ENCODE results near the gene CD59.

Gene CD59

DNA sequence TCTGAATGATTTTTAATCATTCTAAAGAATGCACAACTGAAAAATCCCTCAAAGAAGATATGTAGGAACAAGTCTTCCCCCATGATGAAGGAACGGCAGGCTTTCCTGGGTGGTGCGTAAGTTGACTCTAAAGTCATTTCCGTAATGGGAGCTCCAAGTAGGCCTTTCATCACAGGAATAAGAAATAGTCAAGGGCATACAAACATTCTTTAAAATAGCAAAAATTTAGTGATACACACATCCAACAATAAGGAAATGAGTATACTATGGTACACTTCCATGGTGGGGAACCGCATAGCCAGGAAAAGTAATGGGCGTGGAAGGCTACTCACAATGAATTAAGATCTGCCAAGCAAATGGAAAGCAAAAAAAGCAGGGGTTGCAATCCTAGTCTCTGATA is 10.7 kb downstream of the CD59 start:
- H3K9ac ChIP-seq (ENCODE audit: low read depth, low read length, poor library complexity, severe bottlenecking): no peak overlapping the region
- no peak for TF ChIP-seq EZH2phosphoT487 (IDR thresholded peaks at IDR 0.05; ENCODE audit: borderline replicate concordance)
- TF ChIP-seq, protein P1, sequence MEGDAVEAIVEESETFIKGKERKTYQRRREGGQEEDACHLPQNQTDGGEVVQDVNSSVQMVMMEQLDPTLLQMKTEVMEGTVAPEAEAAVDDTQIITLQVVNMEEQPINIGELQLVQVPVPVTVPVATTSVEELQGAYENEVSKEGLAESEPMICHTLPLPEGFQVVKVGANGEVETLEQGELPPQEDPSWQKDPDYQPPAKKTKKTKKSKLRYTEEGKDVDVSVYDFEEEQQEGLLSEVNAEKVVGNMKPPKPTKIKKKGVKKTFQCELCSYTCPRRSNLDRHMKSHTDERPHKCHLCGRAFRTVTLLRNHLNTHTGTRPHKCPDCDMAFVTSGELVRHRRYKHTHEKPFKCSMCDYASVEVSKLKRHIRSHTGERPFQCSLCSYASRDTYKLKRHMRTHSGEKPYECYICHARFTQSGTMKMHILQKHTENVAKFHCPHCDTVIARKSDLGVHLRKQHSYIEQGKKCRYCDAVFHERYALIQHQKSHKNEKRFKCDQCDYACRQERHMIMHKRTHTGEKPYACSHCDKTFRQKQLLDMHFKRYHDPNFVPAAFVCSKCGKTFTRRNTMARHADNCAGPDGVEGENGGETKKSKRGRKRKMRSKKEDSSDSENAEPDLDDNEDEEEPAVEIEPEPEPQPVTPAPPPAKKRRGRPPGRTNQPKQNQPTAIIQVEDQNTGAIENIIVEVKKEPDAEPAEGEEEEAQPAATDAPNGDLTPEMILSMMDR (conservative IDR thresholded peaks at IDR 0.05; ENCODE audit: low read length): no peak
- H3K9me3 ChIP-seq (ENCODE audit: insufficient read depth, low read depth, low read length): no peaks in the 10 kb centered on the region
- peaks cover 18% of the 10 kb centered on the region for H4K20me1 ChIP-seq (ENCODE audit: insufficient read depth, low read length, poor library complexity, severe bottlenecking)
- no peak overlapping the region for H3K4me3 ChIP-seq (ENCODE audit: low read length, poor library complexity, severe bottlenecking)
- H3F3A ChIP-seq (ENCODE audit: low read depth): no peaks in the 10 kb centered on the region
- peaks cover 42% of the 10 kb centered on the region for H3K4me1 ChIP-seq (ENCODE audit: insufficient read depth, low read length, poor library complexity, severe bottlenecking)
- peak overlapping the region; percentile 12 for H3K4me2 ChIP-seq (ENCODE audit: low read depth, low read length, poor library complexity, severe bottlenecking)
- H3K36me3 ChIP-seq (ENCODE audit: insufficient read depth, low read length): peaks cover 16% of the 10 kb centered on the region; the same call in 1 of the 2 replicates
- no peak overlapping the region for H2AFZ ChIP-seq (ENCODE audit: low read length)
- H3K79me2 ChIP-seq (ENCODE audit: insufficient read depth, low read length): peaks cover 62% of the 10 kb centered on the region
- no peaks in the 10 kb centered on the region for H3K27me3 ChIP-seq (ENCODE audit: insufficient read depth, low read length, poor library complexity, severe bottlenecking)
- no peaks in the 10 kb centered on the region for H3K9me2 ChIP-seq (replicated peaks; ENCODE audit: low read depth, low read length)

DNA sequence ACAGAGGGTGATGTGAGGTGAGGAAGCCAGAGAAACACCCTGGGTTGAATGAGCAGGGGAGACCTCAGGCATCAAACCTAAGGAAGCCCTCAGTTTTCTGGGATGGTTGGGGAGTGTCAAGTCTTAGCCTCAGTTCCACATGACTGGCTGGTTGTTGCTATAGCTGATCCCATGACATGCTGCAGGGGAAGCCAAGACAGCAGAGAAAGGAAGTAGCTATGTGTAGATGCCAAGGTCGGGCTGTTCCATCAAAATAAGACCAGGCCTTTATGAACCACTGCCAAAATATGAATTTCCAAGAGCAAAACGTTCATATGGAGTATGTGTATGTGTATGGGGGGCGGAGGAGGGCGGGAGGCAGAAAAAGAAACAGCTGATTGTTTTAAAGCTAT is 11.6 kb downstream of the CD59 start:
- peaks cover 18% of the 10 kb centered on the region for H4K20me1 ChIP-seq (ENCODE audit: insufficient read depth, low read length, poor library complexity, severe bottlenecking)
- H3K9me3 ChIP-seq (ENCODE audit: insufficient read depth, low read depth, low read length): no peaks in the 10 kb centered on the region
- H3F3A ChIP-seq (ENCODE audit: low read depth): no peaks in the 10 kb centered on the region
- no peak overlapping the region for H3K9ac ChIP-seq (ENCODE audit: low read depth, low read length, poor library complexity, severe bottlenecking)
- H3K4me3 ChIP-seq (ENCODE audit: low read length, poor library complexity, severe bottlenecking): no peak overlapping the region
- H3K79me2 ChIP-seq (ENCODE audit: insufficient read depth, low read length): peaks cover 53% of the 10 kb centered on the region
- H3K27me3 ChIP-seq (ENCODE audit: insufficient read depth, low read length, poor library complexity, severe bottlenecking): no peaks in the 10 kb centered on the region
- no peaks in the 10 kb centered on the region for H3K9me2 ChIP-seq (replicated peaks; ENCODE audit: low read depth, low read length)
- peaks cover 36% of the 10 kb centered on the region for H3K4me1 ChIP-seq (ENCODE audit: insufficient read depth, low read length, poor library complexity, severe bottlenecking)
- H2AFZ ChIP-seq (ENCODE audit: low read length): no peak overlapping the region
- peaks cover 23% of the 10 kb centered on the region; the same call in 1 of the 2 replicates for H3K36me3 ChIP-seq (ENCODE audit: insufficient read depth, low read length)
- no peak for TF ChIP-seq EZH2phosphoT487 (IDR thresholded peaks at IDR 0.05; ENCODE audit: borderline replicate concordance)
- TF ChIP-seq, protein P1 (conservative IDR thresholded peaks at IDR 0.05; ENCODE audit: low read length): no peak
- H3K4me2 ChIP-seq (ENCODE audit: low read depth, low read length, poor library complexity, severe bottlenecking): peak overlapping the region; percentile 12

DNA sequence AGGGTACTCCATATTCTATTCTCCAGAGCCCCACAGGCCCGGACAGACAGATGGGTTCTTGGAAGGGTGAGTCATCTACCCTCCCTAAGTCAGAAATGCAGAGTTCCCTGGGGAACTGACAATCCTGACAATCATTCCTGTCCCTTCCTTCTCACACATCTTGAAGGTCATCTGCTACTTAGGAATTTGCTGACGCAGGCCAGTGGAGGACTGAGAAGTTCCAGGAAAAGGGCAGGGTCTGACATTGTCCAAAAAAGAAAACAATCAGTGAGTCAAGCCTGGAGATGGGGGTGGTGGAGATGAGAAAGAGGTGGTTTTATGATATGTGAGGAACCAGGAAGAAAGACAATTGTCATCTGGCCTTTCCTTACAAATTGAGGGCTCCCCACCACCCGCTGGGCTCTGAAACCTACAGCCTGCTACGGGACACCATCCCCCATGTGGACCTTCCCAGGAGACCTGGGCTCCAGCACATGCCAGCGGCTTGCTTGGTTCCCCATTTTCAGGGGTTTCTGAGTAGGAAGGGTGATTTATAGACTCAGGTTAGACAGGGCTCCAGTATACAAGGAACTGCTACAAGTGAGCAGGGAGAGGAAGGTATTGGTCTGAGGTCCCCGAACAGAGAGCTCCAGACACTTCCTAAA is 12.9 kb downstream of the CD59 start:
- H3F3A ChIP-seq (ENCODE audit: low read depth): no peaks in the 10 kb centered on the region
- no peaks in the 10 kb centered on the region for H3K9me3 ChIP-seq (ENCODE audit: insufficient read depth, low read depth, low read length)
- H3K9me2 ChIP-seq (replicated peaks; ENCODE audit: low read depth, low read length): no peaks in the 10 kb centered on the region
- H3K36me3 ChIP-seq (ENCODE audit: insufficient read depth, low read length): peaks cover 24% of the 10 kb centered on the region; the same call in 1 of the 2 replicates
- no peak overlapping the region for H3K4me3 ChIP-seq (ENCODE audit: low read length, poor library complexity, severe bottlenecking)
- H3K27me3 ChIP-seq (ENCODE audit: insufficient read depth, low read length, poor library complexity, severe bottlenecking): no peaks in the 10 kb centered on the region
- H3K79me2 ChIP-seq (ENCODE audit: insufficient read depth, low read length): peaks cover 45% of the 10 kb centered on the region
- no peak for TF ChIP-seq EZH2phosphoT487 (IDR thresholded peaks at IDR 0.05; ENCODE audit: borderline replicate concordance)
- TF ChIP-seq, protein P1 (conservative IDR thresholded peaks at IDR 0.05; ENCODE audit: low read length): no peak
- H4K20me1 ChIP-seq (ENCODE audit: insufficient read depth, low read length, poor library complexity, severe bottlenecking): peaks cover 18% of the 10 kb centered on the region
- H3K9ac ChIP-seq (ENCODE audit: low read depth, low read length, poor library complexity, severe bottlenecking): no peak overlapping the region
- no peak overlapping the region for H2AFZ ChIP-seq (ENCODE audit: low read length)
- H3K4me2 ChIP-seq (ENCODE audit: low read depth, low read length, poor library complexity, severe bottlenecking): no peak overlapping the region
- H3K4me1 ChIP-seq (ENCODE audit: insufficient read depth, low read length, poor library complexity, severe bottlenecking): peaks cover 33% of the 10 kb centered on the region

Data from Loucy (cell line).